Trophoblast cell (in vitro differentiated cells and primary cell): ENCODE measurements around the gene C3orf85.
A peak's percentile ranks its signal among the peaks of the same experiment; 100 is the strongest.

Experiments used
- DNase-seq, 2 donors: peaks; one replicate each; pipeline ENCODE4 v3.0.0-alpha.2; 2016
- H2AFZ ChIP-seq: 2 replicates; pipeline ENCODE4 v1.6.1; 2013; ENCODE audit warnings: low read length, moderate library complexity, mild to moderate bottlenecking; ENCODE audit not compliant: insufficient read depth, poor library complexity
- H2AK5ac ChIP-seq: 2 replicates; pipeline ENCODE4 v1.6.1; 2013; ENCODE audit warnings: mild to moderate bottlenecking, low read length
- H2BK120ac ChIP-seq: 2 replicates; pipeline ENCODE4 v1.6.1; 2013; ENCODE audit warnings: low read length, mild to moderate bottlenecking, moderate library complexity; ENCODE audit not compliant: insufficient read depth, poor library complexity
- H2BK12ac ChIP-seq: 2 replicates; pipeline ENCODE4 v1.6.1; 2013; ENCODE audit warnings: mild to moderate bottlenecking, low read length, moderate library complexity
- H2BK5ac ChIP-seq: 2 replicates; pipeline ENCODE4 v1.6.1; 2013; ENCODE audit warnings: low read length, low read depth, moderate library complexity, mild to moderate bottlenecking; ENCODE audit not compliant: poor library complexity
- H3K14ac ChIP-seq: 2 replicates; pipeline ENCODE4 v1.6.1; 2013; ENCODE audit warnings: mild to moderate bottlenecking, low read length
- H3K18ac ChIP-seq: 2 replicates; pipeline ENCODE4 v1.6.1; 2013; ENCODE audit warnings: mild to moderate bottlenecking, low read length
- H3K23ac ChIP-seq: 2 replicates; pipeline ENCODE4 v1.6.1; 2013; ENCODE audit warnings: low read length
- H3K27ac ChIP-seq: 2 replicates; pipeline ENCODE4 v1.5.1; 2013; ENCODE audit warnings: low read depth, mild to moderate bottlenecking, inconsistent platforms, low read length, moderate library complexity
- H3K27me3 ChIP-seq: 2 replicates; pipeline ENCODE4 v1.6.1; 2013; ENCODE audit warnings: inconsistent platforms, mild to moderate bottlenecking, low read length, moderate library complexity; ENCODE audit not compliant: insufficient read depth
- H3K36me3 ChIP-seq, 2 experiments: 1 replicate in 1 of 2; 2 replicates in 1 of 2; pipeline ENCODE4 v1.6.1; 2013; ENCODE audit warnings: low read length in 2 of 2, mild to moderate bottlenecking in 2 of 2, moderate library complexity in 1 of 2; ENCODE audit not compliant: insufficient read depth in 2 of 2, control insufficient read depth in 1 of 2
- H3K4ac ChIP-seq: 2 replicates; pipeline ENCODE4 v1.6.1; 2013; ENCODE audit warnings: low read depth, mild to moderate bottlenecking, low read length, moderate library complexity
- H3K4me1 ChIP-seq, 2 experiments: 1 replicate in 1 of 2; 2 replicates in 1 of 2; pipeline ENCODE4 v1.6.1; 2013; ENCODE audit warnings: low read length in 2 of 2, mild to moderate bottlenecking in 2 of 2, moderate library complexity in 1 of 2; ENCODE audit not compliant: insufficient read depth in 2 of 2, control insufficient read depth in 1 of 2
- H3K4me2 ChIP-seq: 2 replicates; pipeline ENCODE4 v1.6.1; 2013; ENCODE audit warnings: inconsistent platforms, mild to moderate bottlenecking, low read length, moderate library complexity
- H3K4me3 ChIP-seq: 2 replicates; pipeline ENCODE4 v1.5.1; 2013; ENCODE audit warnings: mild to moderate bottlenecking, low read depth, low read length, inconsistent platforms
- H3K79me1 ChIP-seq: one replicate; pipeline ENCODE4 v1.6.1; 2013; ENCODE audit warnings: low read length
- H3K79me2 ChIP-seq: 2 replicates; pipeline ENCODE4 v1.6.1; 2013; ENCODE audit warnings: low read length, mild to moderate bottlenecking; ENCODE audit not compliant: control insufficient read depth, insufficient read depth, poor library complexity
- H3K9ac ChIP-seq: 2 replicates; pipeline ENCODE4 v1.6.1; 2013; ENCODE audit warnings: mild to moderate bottlenecking, low read length
- H3K9me3 ChIP-seq: 2 replicates; pipeline ENCODE4 v1.6.1; 2013; ENCODE audit warnings: low read depth, mild to moderate bottlenecking, control low read depth, inconsistent platforms, low read length; ENCODE audit not compliant: insufficient read depth
- H4K12ac ChIP-seq: 2 replicates; pipeline ENCODE4 v1.6.1; 2013; ENCODE audit warnings: low read depth, mild to moderate bottlenecking, low read length, moderate library complexity
- H4K8ac ChIP-seq: 2 replicates; pipeline ENCODE4 v1.6.1; 2013; ENCODE audit warnings: low read depth, mild to moderate bottlenecking, low read length, moderate library complexity
- H4K91ac ChIP-seq: one replicate; pipeline ENCODE4 v1.6.1; 2013; ENCODE audit warnings: low read depth, mild to moderate bottlenecking, low read length, moderate library complexity
- WGBS: extraction: QIAGEN DNeasy Blood & Tissue Kit; methylation state at CpG from one replicate; pipeline ENCODE4 v1.1.7; 2013; ENCODE audit warnings: missing lambda C conversion rate; ENCODE audit not compliant: insufficient read length, insufficient coverage; ENCODE audit errors: extremely low coverage; 5-methylcytosine and 5-hydroxymethylcytosine counted together

The C3orf85 gene

GRCh38 chr3:109195815-109196214, 59.3 kb downstream of the C3orf85 start:
- Histone ChIP-seq H3K14ac (no peak overlapping the region), H3K4me2 (no peak overlapping the region), H4K8ac (no peak overlapping the region), H2AK5ac (no peak overlapping the region), H4K91ac (no peak overlapping the region), H2BK5ac (no peak overlapping the region), H2AFZ (no peak overlapping the region), H4K12ac (no peak overlapping the region), H3K79me2 (no peaks in the 10 kb centered on the region), H3K27ac (no peak overlapping the region), H3K9ac (no peak overlapping the region), H3K18ac (no peak overlapping the region), H3K36me3 (no peaks in the 10 kb centered on the region), H3K23ac (no peak overlapping the region), H3K9me3 (no peaks in the 10 kb centered on the region), H2BK120ac (no peak overlapping the region), H2BK12ac (no peak overlapping the region), H3K79me1 (no peaks in the 10 kb centered on the region), H3K27me3 (no peaks in the 10 kb centered on the region), H3K4ac (no peak overlapping the region), H3K4me1 (no peaks in the 10 kb centered on the region), H3K4me3 (no peak overlapping the region)
- WGBS = no CpG with 5 or more reads among the region's 1 CpG
- DNase-seq = peak in 1 of 2 donors; percentile 38
